Coronary artery (tissue), 2 donors: ENCODE measurements around the gene BCL7A.
A peak's percentile ranks its signal among the peaks of the same experiment; 100 is the strongest.

Experiments
- DNase-seq: peaks from one replicate; pipeline ENCODE4 v3.0.0-alpha.2; 2017; ENCODE audit warnings: low spot score
- H3K27ac ChIP-seq, 2 donors: fragments of 200-600 bp; sonication (generic); one replicate each; pipeline ENCODE4 v1.5.1; 2016 to 2019
- H3K4me3 ChIP-seq: fragments of 200-600 bp; sonication (generic); 2 replicates; pipeline ENCODE4 v1.5.1; 2016; ENCODE audit warnings: mild to moderate bottlenecking, moderate library complexity
- TF ChIP-seq, protein P1 (sequence below): fragments of 200-600 bp; sonication (generic); IDR thresholded peaks from one replicate; pipeline ENCODE4 v1.5.1; 2019; ENCODE audit warnings: antibody characterized with exemption

The BCL7A gene

DNA sequence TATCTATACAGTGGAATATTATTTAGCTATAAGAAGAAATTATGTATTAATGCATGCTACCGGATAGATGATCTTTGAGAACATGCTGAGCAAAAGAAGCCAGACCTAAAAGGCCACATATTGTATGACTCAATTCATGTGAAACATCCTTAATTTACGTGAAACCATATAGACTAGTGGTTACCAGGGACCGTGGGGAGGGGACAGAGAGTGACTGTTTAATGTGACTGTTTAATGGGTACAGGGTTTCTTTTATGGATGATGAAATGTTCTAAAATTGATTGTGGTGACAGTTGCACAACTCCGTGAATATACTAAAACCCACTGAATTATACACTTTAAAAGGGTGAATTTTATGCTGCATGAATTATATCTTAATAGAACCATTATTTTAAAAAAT lies 8.5 kb upstream of the BCL7A start:
- no peak overlapping the region for H3K4me3 ChIP-seq
- no peak for DNase-seq
- TF ChIP-seq, protein P1, sequence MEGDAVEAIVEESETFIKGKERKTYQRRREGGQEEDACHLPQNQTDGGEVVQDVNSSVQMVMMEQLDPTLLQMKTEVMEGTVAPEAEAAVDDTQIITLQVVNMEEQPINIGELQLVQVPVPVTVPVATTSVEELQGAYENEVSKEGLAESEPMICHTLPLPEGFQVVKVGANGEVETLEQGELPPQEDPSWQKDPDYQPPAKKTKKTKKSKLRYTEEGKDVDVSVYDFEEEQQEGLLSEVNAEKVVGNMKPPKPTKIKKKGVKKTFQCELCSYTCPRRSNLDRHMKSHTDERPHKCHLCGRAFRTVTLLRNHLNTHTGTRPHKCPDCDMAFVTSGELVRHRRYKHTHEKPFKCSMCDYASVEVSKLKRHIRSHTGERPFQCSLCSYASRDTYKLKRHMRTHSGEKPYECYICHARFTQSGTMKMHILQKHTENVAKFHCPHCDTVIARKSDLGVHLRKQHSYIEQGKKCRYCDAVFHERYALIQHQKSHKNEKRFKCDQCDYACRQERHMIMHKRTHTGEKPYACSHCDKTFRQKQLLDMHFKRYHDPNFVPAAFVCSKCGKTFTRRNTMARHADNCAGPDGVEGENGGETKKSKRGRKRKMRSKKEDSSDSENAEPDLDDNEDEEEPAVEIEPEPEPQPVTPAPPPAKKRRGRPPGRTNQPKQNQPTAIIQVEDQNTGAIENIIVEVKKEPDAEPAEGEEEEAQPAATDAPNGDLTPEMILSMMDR, result no peak
- H3K27ac ChIP-seq, result no peak overlapping the region

DNA sequence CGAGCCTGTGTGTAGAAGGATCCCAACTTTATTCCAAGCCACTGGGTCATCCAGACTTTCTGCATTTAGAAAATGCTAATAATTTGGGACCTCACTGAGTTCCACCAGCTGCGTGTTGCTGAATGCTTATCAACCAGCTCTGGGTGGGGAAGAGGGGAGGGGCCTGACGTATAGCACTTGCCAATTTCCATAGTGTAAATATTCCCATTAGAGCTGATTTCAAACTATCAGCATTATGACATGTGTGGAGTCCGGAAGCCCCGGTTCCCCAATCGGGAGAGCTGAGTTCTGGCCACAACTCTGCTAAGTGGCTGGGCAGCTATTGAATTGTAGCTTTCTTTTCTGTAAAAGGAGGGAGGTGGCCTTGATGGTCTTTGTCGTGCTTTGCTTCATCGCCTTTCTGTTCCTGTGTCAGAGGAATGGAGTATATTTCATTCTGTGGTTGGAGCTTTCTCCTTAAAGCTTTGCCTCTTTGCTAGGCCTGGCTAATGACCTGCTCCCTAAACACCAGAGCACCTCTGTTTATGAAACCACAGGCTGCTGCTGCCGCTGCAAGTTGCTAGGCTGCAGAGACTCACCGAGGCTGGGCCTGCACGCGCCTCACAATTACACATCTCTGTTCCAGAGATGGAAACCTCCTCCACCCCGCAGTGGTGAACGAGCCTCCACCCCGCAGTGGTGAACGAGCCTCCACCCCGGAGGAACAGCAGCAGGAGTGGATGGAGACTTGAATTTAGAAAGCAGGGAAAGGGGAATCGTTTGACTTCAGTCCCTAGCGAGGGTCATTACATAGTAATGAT lies 7.7 kb upstream of the BCL7A start:
- TF ChIP-seq, protein P1, result no peak
- H3K27ac ChIP-seq, result no peak overlapping the region
- no peak overlapping the region for H3K4me3 ChIP-seq
- DNase-seq, result no peak

DNA sequence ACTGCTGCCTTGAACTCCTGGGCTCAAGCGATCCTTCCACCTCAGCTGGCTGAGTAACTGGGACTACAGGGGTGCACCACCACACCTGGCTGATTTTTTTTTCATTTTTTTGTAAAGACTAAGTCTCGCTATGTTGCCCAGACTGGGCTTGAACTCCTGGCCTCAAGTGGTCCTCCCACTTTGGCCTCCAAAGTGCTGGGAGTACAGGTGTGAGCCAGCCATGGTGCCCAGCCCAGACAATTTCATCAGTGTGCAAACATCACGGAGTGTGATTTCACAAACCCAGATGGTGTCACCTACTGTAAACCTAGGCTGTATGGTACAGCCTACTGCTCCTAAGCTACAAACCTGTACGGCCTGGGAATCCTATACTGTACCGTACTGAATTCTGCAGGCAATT lies 6.9 kb upstream of the BCL7A start:
- DNase-seq, result no peak
- Histone ChIP-seq H3K4me3 (no peak overlapping the region), H3K27ac (no peak overlapping the region)
- TF ChIP-seq, protein P1, result no peak

DNA sequence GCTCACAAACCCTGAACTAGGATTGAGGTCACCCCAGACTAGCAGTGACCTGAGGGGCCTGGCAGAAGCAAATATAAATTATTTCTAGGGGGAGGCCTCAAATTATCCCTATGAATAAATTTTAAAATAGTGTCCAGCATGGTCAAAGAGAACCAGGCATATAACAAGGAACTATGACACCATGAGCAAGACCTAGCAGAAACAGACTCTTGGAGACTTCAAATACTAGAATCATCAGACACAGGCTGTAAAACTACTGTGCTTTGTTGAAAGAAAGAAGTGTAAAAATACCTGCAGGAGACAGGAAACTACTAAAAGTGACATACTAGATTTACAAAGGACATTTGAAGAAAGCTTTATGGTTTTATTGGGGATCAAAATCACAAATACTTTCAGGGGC lies 3.2 kb upstream of the BCL7A start:
- no peak overlapping the region for H3K27ac ChIP-seq
- TF ChIP-seq, protein P1, result no peak
- no peak overlapping the region for H3K4me3 ChIP-seq
- no peak for DNase-seq

DNA sequence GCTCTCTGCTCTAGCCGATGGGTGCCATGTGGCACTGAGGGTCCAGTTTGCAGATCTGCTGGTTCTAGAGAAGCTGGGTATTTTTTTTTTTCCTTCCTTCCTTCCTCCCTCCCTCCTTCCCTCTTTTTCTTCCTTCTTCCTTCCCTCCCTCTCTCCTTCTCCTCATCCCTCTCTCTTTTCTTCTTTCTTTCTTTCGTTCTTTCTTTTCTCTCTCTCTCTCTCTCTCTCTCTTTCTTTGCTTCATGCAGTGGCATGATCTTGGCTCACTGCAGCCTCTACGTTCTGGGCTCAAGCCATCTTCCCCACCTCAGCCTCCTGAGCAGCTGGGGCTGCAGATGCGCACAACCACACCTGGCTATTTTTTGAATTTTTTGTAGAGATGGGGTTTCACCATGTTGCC lies 2.7 kb upstream of the BCL7A start:
- Histone ChIP-seq H3K27ac (no peak overlapping the region), H3K4me3 (no peak overlapping the region)
- no peak for DNase-seq
- TF ChIP-seq, protein P1, result no peak

DNA sequence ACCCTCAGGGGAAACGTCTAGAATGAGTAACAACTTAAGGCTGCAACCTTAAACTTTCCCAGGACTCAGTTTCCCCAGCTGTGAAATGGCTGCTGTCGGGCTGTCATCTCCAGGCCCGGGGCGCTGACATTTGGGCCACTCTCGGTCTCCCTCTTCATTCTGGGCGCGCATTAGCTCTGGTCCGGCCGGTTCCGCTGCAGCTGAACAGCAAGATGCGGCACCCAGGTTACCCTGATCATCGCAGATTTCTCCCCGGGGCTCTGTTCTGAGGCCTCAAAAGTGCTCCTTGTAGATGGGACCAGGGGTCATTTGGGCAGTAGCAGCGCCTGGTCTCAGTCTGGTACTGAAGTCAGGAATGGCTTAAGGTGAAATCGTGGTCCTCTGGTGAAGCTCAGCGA lies 890 bp upstream of the BCL7A start:
- no peak for DNase-seq
- TF ChIP-seq, protein P1, result no peak
- peak overlapping the region; percentile 90 for H3K4me3 ChIP-seq
- H3K27ac ChIP-seq, result peak overlapping the region; percentile 66 to 90

DNA sequence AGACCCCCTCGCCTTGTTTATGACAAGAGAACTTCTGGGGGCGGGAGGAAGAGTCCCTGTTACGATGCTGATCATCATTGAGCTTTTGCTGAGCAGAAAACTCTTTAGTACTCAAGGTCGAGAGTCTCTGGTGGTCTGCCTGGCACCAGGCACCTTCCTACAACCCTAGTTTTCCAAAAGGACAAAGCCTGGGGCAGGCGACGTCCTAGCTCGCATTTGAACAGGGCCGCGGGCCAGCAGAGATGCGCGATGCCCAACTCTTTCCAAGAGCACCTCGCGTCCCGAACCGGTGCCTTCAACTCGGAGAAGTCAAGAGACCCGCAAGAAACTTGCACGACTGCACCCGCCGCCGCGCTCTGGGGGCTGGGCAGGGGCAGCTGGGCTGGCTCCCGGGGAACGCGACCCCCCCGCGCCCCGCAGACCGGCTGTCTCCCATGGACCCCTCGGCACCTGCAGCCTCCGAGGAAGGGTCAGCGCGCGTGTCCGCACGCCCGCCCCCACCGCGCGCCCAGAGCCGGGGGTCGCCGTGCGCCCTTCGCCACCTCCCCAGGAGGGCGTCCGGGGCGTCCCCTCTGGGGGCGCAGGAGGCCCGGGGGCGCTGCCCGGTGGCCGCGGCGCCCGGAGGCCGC lies 377 bp upstream of the BCL7A start:
- TF ChIP-seq, protein P1, result no peak
- DNase-seq, result no peak
- peak overlapping the region; percentile 66 to 90 for H3K27ac ChIP-seq
- peak overlapping the region; percentile 90 for H3K4me3 ChIP-seq
